Sciatic nerve (tissue), 2 donors: ENCODE results near the gene IKBKE. TPM values are rescaled to one million over a fixed set of nuclear protein-coding genes. Genes with fewer than 3 reads are reported as not detected.
A peak's percentile ranks its signal among the peaks of the same experiment; 100 is the strongest.

Source experiments
- ATAC-seq: fragments of 200-7000 bp; cut with Tn5 transposase; one replicate; pipeline ENCODE4 v1.9.1; 2020; ENCODE audit warnings: mild to moderate bottlenecking, moderate library complexity
- DNase-seq: peaks from one replicate; pipeline ENCODE4 v3.0.0-alpha.2; 2020; ENCODE audit warnings: low spot score
- intact Hi-C: fragments of 100-400 bp; cut with DNase I; formaldehyde crosslinking; loops from one replicate; pipeline ENCODE4 v1.14.2; 2022
- total RNA-seq: library from RNA; stranded (reverse); fragmentation: NEBNext Ultra II Directional; extraction: Animal tissue kit (Norgen Biotek cat#: 25700); gene quantifications from one replicate; pipeline ENCODE4 v1.2.1, GENCODE V29; 2021
- donor health status: DM: no; HTN: no; CAD: no.
- donor health status: DM: no; HTN: no; CAD: no.

IKBKE gene
- total RNA-seq, 1 donor from 2014 or later, result 4.1 TPM

- intact Hi-C loops, result no loop called here
- ATAC-seq (no peak), DNase-seq (no peak)
These were observed 51.6 kb downstream of the IKBKE start for GRCh38 chr1:206521694-206522402.

DNA sequence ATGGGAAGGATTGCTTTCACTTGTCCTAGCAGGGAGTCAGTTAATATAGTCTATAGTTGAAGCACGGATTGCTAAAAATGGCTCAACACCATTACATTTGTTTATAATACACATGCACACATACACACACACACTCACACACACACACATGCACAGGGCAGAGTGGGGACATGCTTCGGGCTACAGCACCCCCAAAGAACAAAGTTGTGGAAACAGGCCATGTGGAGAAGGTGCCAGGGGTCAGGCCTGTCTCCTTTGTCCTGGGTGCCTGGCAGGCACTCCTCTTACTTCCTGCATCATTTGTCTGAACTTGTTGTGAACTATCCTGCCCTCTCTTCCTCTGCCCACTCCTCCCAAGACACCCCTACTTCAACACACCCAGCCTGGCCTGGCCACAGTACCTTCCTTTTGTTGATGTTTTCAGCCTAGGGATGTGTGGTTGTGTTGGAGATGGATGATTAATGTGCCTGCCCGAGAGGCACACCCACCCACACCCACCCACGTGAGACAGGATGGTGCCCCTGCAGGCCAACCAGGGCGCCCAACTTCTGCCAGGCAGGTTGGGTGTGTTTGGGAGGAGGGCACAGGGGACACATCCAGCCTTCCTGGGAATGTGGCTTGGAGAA is 54.6 kb downstream of the IKBKE start:
- DNase-seq, result no peak
- ATAC-seq, result peak; percentile 34
- intact Hi-C loops, result no loop called here

DNA sequence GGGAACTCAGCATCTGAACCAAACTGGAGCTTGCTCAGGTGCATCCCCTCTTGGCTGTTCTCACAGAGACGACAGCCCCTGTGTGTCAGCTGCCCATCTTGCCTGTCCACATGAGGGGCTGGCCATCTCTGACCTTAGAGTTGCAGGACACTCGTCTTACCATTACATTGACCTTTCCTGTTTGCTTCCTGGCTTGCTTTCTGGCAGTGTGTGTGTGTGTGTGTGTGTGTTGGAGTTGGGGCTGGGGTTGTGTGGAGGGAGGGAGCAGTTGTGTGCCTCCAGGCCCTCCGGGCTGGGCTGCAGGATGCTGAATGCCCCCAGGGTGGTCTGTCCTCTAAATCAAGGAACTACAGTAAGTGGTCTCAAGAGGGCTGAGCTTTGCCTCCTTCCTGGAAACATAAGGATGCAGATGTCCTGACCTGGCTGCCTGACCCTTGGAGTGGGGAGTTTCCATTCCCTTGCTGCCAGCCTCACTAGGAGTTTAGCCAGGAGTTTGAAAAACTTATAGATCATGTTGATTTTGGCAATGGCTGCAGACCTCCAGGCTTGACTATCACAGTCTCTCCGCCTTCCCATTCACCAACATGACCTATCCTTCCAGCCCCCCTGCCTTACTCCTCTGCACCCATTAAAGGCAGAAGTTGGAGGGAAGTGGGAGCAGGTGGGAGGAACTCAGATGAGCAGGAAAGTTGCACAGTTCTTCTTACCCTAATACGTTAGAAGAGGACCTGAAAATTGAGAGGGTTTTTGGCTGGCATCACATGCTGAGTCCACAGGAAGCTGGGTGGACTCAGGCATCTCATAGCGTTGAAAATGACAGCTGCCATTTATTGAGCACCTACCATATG is 56.0 kb downstream of the IKBKE start:
- DNase-seq, result no peak
- peak; percentile 38 for ATAC-seq
- intact Hi-C loops, result no loop called here

DNA sequence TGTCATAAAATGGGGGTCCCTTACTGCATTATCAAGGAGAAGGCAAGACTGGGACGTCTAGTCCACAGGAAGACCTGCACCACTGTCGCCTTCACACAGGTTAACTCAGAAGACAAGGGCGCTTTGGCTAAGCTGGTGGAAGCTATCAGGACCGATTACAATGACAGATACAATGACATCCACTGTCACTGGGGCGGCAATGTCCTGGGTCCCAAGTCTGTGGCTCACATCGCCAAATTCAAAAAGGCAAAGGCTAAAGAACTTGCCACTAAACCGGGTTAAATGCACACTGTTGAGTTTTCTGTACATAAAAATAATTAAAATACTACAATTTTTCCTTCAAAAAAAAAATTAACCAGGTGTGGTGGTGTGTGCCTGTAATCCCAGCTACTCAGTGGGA is 59.1 kb downstream of the IKBKE start:
- DNase-seq (peak; percentile 28), ATAC-seq (no peak)
- intact Hi-C loops, result no loop called here

DNA sequence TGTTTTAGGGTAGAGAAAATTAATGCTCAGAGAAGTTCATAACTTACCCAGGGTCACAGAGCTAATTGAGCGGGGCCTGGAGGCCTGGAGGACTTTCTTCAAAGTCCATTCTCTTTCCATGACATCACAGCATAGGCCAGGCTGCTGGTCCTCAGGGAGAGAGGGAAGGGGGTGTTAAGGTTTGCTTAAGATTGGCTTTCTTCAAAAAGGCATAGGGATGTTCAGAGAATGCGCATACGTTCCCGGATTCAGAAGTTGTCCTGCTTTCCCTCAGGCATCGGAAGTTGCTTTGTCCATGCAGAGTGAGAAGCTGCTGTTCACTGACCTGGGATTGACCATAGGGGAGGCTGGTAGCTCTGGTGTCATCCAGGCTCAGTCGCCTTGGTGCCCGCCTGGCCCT is 62.1 kb downstream of the IKBKE start:
- DNase-seq, result peak; percentile 22
- no peak for ATAC-seq
- intact Hi-C loops, result loop anchor here (5.0 kb wide), 1 partner anchor 1795 kb away; no protein-coding TSS in a partner anchor

DNA sequence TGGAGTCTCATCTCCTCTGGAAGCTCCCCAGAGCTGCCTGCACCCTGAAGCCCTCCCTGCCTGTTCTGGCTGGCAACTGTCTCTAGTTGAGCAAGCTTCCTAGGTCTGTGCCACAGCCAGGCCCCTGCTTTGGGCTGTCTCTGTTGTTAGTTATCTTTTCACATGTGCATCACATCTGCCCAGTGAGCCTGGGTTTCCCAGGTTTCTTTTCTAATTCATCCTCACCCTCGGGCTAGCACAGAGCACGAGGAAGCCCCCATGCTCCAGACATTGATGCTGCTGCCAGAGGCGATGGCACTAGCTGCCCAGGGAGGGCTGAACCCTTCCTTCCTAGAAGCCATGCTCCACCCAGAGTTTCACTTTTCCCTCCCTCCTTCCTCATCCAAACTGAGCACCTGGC is 64.3 kb downstream of the IKBKE start:
- ATAC-seq, result no peak
- intact Hi-C loops, result loop anchor here (5.0 kb wide), 1 partner anchor 1797 kb away; no protein-coding TSS in a partner anchor
- DNase-seq, result peak; percentile 34

DNA sequence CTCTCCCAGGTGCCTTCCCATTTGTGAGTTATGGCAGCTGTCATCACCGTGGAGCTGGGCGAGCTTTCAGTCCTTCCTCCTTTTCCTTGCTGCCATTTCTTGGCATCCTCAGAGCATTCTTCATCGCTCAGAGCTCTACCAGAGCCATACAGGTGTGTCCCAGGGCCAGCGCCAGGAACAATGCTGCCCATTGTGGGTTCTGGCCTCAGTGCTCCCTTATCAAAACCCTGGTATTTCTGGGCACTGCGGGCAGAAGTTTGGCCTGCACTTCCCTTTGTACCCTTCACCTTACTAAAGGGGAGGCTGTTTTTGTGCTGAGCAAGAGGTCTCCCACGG is 65.5 kb downstream of the IKBKE start:
- DNase-seq (no peak), ATAC-seq (no peak)
- intact Hi-C loops, result no loop called here

- no peak for ATAC-seq
- intact Hi-C loops, result no loop called here
- peak; percentile 42 for DNase-seq
These were observed 66.9 kb downstream of the IKBKE start for GRCh38 chr1:206537141-206537540.

GRCh38 chr1:206538086-206538770 is 68.0 kb downstream of the IKBKE start:
- intact Hi-C loops, result no loop called here
- ATAC-seq, result no peak

GRCh38 chr1:206538901-206539640 is 68.8 kb downstream of the IKBKE start:
- no peak for ATAC-seq

More at GRCh38 chr1:206538086-206538770, 68.0 kb downstream of the IKBKE start:
- peak; percentile 47 for DNase-seq

DNA sequence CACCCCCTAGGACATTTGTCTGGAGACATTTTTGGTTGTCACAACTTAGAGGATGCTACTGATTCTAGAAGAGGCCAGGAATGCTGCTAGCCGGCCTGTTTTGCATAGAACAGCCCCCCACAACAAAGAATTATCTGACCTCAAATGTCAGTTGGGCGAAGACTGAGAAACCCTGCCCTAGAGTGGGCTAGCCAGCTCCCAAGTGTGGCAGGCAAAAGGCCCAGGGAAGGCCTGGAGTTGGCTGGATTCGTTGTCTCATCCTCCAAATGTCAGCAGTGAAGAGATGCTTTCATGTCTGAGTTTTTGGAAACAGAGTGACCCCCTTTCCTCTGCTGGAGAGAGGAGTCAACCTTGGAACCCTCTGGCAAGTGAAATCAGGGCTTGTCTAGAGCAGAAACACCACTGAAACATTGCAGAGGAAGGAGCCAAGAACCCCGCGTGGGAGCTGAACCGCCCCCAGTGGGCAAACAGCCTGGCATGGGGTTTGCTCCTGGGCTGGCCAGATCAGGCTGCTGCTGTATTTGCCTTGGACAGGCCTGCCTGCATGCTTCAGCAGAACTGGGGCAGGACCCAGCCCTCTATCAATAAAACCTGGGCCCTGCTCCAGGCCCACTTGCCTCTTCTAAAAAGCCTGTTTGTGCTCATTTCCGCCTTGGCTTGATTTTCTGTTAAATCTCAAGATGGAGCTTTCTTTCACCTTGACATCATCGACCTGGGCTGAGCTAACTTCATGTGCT is 69.9 kb downstream of the IKBKE start:
- DNase-seq (peak; percentile 78), ATAC-seq (peak; percentile 93)
- intact Hi-C loops, result no loop called here

More at GRCh38 chr1:206538901-206539640, 68.8 kb downstream of the IKBKE start:
- intact Hi-C loops, result no loop called here
- DNase-seq, result peak; percentile 8

DNA sequence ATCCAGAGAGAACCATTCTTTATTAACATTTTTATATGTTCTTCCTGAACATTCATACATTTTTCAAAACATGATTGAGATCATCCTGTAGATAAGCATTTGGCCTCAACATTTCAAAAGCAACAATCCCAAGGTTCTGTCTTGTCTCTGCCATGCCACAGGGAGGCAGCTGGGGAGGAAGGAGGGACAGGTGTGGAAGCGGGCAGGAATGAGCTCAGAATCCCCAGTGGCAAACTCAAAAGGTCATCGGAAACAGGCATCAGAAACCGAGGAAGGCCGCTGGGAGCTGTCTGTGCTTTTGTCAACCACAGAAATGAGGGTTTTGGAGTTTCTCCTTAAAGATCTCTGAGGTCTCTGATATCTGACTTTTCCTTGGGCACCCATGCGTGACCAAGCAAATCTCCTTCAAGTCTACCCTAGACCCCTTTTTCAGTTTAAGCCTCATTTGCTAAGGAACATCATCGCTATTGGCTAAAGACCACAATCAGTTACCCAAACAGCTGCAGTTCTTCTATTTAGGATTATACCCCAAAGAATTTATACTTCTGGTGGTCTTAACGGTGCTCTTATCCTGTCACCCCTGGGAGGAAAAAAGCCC is 71.1 kb downstream of the IKBKE start:
- intact Hi-C loops, result no loop called here
- no peak for DNase-seq
- no peak for ATAC-seq

DNA sequence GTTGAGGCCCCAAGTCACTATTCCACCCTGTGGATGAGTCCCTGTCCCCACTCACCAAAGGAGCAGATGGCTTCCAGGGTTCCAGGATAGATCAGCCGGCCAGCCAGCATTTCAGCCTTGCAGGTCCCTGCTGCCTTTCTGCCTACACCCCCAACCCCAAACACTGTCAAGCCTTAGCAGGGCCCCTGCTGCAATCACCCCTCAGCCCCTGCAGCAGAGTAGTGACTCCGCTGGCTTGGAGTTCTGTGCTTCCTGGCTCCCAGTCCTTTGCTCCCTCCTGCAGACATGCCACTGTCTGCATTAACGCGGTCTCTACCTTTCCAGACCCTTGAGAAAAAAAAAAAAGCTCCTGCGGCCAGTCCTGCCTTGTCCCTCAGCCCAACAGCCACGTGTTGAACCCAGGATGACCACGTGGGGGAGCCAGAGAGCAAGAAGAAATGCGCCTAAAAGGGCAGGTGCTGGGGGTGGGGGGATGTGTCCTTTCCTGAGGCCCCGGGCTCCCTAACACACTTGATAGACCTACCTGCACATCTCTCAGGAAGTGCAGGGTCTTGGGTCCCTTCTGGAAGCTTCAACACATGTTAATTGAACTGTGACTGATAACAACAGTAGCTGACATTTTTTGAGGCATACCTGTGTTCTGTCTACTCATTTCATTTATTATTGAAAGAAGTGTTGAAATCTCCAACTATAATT is 74.4 kb downstream of the IKBKE start:
- intact Hi-C loops, result no loop called here
- ATAC-seq, result peak; percentile 59
- DNase-seq, result peak; percentile 88

DNA sequence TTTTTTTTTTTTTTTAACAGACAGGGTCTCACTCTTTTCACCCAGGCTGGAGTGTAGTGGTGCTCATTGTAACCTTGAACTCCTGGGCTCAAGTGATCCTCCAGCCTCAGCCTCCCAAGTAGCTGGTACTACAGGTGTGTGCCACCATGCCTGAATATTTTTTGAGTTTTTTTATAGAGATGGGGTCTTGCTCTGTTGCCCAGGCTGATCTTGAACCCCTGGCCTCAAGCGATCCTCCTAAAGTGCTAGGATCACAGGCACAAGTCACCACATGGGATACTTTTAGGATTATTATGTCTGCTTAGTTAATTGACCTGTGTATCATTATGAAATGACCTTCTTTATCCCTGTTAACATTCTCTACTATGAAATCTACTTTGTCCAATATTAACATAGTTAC is 75.1 kb downstream of the IKBKE start:
- ATAC-seq (no peak), DNase-seq (no peak)
- intact Hi-C loops, result no loop called here
